ENCODE results near the gene TP73.
A peak's percentile ranks its signal among the peaks of the same experiment; 100 is the strongest.

The TP73 gene

DNA sequence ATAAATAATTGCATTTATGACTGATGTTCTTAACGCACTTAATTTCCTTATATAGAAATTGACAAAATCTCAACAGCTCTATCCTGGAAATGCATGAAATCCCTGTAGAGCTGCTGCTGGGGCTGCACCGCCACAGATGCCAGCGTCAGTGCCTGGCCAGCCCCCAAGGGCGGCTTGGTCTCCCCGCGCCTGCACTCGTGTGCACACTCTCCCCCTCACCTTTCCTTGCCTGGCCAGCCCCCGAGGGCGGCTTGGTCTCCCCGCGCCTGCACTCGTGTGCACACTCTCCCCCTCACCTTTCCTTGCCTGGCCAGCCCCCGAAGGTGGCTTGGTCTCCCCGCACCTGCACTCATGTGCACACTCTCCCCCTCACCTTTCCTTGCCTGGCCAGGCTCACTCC is 16.2 kb upstream of the TP73 start:
- DNase-seq = no peak

DNA sequence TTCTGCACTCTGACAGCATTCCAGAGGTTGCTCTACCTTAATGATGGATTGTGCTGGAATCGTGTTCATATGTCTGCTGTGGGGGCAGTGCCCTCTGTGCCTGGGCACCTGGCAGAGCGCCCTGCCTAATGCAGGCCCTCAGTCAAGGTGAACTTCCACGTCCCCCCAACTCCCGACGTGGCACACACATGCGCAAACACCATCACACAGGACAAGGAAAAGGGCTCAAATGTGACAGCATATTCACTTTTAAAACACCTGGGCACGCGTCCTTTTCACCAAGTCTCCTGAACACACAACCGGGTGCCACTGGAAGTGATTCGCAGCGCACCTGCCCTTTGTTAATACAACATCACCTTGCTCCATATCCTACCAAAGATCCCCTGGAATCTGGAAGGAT is 15.8 kb upstream of the TP73 start:
- DNase-seq = no peak

DNA sequence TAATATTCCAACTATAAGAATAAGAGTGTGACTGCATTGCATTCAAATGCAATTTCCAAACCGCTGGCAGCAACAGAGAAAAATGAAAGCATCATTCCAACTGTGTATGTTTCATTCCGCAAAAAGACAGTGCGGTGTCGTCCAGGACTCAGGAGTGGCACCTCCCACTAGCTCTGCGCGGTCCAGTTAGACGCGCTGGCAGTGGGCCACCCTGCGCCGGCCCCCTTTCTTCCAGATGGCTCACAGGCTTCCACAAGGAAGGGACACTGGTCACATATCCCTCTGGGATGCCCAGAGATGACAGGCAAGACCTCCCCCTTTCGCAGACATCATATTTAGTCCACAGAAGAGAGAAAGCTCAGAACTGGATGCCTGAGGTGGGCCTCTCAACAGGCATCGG is 14.3 kb upstream of the TP73 start:
- DNase-seq = no peak

DNA sequence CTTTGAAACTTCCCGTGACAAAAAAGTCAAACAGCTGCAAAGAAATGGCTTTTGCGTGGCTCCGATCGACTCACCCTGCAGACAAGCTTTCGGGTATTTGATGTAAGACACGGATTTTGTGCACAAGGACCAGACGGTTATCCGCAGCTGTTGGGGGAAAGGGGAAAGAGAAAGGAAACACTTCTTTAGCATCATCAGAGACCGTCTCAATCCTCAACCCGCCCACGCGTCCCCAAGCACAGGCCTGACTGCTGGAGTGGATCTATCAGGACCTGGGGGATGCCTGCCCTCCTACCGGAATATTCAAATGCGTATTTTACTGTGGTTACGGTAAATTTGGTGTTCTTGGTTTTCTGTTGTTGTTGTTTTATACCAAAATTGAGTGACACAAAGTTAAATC is 13.6 kb upstream of the TP73 start:
- DNase-seq = no peak

DNA sequence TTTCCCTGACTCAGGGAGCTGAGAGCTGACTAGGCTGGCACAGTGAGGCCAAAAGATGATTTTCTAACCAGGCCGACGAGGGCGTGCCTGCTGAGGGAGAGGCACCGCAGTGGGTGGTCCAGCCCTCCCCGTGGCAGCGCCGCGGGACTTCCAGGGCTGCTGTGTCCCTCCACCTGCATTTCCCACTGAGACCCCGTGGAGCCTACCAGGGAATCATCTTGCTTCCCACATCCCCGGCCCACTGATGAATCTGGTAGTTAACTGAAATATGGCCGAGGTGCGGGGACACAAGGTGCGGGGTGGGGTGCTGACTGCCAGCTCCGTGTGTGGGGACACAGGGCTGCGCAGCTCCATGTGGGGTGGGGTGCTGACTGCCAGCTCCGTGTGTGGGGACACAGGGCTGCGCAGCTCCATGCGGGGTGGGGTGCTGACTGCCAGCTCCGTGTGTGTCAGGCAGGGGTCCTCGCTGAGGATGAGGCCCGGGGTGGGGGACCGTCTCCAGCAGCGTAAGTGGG is 12.9 kb upstream of the TP73 start:
- no peak for DNase-seq

DNA sequence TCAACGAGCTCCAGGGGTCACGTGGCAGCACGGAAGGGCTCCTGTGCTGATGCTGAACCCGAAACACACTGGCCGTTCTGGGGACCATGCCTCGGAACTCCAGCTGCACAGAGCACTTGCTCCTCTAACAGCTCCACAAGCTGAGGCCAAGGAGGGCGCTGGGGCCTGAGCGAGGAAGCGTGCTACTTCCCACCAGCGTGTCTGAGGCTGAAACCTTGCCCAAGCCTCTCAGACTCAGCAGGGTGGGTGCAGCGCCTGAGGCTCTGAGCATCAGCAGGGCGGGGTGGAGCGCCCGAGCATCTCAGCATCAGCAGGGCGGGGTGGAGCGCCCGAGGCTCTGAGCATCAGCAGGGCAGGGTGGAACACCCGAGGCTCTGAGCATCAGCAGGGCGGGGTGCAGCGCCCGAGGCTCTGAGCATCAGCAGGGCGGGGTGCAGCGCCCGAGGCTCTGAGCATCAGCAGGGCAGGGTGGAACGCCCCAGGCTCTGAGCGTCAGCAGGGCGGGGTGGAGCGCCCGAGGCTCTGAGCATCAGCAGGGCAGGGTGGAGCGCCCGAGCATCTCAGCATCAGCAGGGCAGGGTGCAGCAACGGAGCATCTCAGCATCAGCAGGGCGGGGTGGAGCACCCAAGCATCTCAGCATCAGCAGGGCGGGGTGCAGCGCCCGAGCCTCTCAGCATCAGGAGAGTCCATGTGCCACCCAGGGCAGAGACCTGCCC is 12.0 kb upstream of the TP73 start:
- no peak for DNase-seq

DNA sequence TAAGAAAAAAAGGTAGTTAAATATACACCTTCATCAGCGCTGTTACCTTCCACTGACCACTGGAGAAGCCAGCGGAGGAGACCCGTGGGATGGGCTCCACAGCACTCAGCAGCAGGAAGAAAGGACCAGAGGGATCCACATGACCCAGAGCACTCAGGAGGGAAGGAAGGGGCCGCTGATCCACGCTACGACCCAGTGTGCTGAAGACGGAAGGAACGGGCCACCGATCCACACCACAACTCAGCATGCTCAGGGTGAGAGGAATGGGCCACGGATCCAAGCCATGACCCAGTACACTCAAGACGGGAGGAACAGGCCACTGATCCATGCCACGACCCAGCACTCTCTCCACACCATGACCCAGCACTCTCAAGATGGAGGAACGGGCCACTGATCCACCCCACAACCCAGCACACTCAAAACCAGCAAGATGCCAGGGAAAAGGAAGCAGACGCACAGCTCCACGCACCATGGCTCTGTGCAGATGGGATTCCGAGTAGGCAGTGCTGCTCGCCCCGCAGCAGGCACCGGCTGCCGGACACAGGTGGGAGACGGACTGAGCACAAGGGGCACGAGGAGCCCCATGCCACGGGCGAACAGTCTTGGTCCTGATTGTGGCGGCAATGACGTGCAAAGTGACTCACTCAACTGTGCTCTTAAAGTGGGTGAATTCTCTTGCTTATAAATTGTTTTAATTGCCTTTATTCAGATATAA is 11.1 kb upstream of the TP73 start:
- no peak for DNase-seq

DNA sequence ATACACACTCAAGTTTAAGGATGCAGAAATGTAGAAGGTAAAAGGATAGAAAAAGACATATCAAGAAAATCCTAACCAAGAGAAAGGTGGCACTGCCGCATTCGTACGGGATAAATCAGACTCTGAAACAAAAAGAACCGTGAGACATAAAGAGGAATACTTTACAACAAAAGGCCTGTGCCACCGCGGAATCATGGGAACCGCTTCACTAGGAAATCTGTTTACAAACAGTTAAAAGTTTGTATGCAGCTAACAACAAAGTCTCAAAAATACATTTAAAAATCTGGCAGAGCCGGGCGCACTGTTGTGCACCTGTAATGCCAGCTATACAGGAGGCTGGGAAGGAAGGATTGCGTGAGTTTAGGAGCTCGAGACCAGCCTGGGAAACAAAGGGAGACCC is 10.5 kb upstream of the TP73 start:
- DNase-seq = no peak

DNA sequence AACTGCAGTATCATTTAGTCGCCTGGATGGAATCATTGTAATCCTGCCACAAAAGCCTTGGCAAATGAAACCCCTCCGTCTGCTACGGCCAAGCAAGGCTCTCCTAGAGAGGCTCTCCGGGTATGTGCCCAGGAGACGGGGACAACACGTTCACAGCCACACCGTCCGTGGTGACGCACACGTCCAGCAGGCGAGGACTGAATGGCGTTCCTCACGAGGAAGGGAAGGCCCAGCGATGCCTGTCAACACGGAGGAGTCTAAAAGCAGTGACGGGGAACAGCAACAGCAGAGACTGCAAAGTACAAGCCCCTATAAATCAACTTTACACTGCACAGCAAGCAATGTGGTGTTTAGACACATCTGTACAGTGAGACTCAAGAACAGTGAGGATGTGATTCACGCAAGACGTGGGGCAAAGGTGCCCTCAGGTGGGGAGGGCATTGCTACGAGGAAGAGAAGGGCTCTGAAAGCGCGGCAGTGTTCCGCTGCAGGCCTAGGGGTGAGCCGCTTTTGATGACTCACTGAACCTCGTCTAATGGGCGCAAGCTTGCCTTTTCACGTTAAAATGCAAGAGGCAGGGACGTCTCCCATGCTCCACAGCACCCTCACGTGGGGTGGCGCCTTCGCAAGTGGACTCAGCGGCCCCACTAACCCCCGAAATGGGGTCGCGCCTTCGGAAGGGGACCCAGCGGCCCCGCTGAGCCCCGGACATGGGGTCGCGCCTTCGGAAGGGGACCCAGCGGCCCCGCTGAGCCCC is 9.2 kb upstream of the TP73 start:
- DNase-seq = no peak

DNA sequence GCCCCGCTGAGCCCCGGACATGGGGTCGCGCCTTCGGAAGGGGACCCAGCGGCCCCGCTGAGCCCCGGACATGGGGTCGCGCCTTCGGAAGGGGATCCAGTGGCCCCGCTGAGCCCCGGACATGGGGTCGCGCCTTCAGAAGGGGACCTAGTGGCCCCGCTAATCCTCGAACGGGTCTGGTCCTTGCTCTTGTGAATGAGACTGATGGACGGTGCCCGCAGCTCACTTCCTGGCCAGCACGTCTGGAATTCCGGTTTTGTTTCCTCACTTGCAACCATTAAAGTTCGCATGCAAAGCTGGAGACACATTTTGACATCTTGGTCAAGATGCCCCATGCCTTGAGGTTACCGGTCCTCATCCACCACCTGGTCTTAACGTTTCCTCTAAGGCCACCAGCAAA is 8.0 kb upstream of the TP73 start:
- no peak for DNase-seq

DNA sequence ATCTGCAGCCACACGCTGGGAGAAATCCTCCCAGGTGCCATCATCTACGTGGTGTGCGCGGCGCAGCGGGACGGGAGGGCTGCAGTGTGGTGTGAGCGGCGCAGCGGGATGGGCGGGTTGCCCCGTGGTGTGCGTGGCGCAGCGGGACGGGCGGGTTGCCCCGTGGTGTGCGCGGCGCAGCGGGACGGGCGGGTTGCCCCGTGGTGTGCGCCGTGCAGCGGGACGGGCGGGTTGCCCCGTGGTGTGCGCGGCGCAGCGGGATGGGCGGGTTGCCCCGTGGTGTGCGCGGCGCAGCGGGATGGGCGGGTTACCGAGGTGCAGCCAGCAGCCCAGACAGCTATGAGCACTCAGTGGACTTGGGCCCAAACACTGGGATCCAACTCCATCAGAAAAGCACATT is 7.1 kb upstream of the TP73 start:
- DNase-seq = no peak

DNA sequence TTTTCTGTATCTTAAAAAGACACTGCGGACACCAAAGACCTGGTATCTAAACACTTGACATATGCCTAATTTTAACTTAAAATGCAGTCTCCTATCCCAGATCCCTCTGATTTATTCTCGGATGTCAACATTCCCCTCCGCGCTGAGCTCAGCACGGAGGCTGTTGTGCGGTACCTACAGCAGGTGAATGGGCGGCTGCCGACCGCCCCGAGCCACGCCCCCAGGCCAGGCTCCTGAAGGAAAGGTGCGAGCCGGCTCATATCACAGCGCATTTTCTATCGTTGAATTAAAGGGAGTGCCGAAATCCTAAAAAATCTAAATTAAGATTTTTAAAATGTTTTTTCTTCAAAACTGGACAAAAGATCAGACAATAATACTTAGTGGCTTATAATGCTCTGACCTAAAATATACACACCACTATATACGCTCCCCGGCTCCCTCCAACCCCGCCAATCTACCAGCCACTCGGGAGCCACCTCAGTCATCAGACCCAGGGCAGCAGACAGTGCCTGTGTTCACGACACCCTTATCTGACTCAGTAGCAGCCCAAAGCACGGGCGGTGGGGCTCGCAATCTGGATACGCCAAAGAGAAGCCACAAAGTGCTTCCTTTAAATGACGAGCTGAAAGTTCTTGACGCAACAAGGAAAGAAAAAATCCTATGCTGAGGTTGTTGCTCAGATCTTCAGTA is 6.5 kb upstream of the TP73 start:
- no peak for DNase-seq

DNA sequence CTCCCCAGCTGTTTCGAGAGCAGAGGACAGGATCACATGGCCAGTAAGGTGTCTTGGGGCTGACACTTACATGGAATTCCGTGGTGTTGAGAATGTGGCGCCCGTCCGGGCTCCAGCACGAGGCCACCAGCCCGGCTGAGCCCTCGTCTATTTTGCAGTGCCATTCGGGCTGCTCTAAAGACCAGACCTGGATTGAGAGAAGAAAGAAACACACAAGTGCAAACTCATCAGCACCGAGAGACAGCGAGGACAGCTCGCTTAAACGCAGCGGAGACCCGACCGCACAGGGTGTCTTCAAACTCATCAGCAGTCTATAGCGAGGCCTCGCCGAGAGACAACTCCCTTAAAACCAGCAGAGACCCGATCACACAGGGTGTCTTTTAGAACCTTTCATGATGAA is 5.7 kb upstream of the TP73 start:
- no peak for DNase-seq

DNA sequence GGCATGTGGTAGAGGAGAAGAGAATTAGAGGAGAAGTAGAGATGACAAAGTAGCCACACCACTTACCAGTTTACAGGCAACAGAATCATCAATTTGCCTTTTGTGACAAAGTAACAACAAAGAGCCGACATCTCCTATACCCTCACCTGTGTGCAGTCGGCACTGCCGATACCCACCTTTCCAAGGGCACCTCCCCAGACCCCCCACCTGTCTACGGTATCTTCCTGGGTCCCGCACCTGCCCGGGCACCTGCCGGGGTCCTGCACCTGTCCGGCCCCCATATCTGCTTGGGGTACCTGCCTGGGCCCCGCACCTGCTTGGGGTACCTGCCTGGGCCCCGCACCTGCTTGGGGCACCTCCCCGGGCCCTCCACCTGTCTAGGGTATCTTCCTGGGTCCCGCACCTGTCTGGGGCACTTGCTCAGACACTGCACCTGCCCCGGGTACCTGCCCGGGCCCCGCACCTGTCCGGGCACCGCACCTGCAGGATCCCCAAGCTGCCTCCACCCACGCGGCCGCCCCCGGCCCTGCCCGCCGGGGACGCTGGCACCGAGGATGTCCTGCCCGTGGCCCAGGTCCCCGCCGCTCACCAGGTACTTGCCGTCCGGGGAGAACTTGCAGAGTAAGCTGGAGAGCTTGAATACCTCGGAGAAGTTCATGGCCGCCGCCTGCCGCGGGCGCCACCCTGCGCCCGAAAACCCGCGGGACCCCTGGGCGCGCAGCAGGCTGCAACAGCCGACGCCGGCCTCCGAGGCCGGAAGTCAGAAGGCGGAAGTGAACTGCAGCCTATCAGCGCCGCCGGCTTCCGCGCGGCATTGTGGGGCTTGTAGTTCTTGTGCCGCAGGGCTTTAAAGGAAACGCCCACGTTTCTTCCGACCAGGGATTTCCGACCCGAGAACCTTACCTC is 2.7 kb upstream of the TP73 start, which contains the start of gene WRAP73:
WRAP73 (minus strand) TSS at position 762 of the 906 bp plus-strand sequence; CDS start at position 658, 104 bp downstream.
- peak; percentile 77 to 85 (median 78) for DNase-seq

DNA sequence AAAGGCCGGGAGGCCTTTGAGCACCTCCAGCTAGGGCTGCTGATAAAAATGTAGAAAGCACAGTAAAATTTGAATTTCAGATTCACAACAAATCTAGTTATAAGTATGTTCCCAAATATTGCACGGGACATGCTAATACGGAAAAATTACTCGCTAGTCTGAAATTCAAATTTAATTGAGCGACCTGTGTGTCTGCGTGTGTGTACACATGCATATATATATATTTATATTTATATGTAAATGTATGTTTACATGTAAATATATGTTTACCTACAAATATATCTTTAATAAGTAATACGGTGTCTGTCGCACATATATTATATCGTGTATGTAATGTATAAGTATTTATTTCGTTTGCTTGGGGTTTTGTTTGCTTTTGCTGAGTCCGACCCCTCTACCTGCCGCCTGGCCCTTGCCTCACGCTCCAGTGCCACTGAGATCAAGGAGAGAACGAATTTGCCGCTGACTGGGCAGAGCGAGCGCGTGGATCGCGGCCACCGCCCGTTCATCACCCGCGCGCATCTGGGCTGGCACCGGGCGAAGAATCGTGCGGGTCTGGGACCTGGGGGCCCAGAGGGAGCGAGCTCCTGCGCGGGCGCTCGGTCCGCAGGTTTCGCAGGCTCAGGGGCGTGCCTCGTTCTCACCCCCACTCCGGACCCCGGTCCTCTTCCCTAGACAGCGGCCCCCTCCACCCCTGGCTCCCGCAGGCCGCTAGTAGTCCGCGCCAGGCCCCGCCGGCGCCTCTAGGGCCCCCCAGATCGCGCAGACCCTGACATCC is 1.9 kb upstream of the TP73 start:
- no peak for DNase-seq

DNA sequence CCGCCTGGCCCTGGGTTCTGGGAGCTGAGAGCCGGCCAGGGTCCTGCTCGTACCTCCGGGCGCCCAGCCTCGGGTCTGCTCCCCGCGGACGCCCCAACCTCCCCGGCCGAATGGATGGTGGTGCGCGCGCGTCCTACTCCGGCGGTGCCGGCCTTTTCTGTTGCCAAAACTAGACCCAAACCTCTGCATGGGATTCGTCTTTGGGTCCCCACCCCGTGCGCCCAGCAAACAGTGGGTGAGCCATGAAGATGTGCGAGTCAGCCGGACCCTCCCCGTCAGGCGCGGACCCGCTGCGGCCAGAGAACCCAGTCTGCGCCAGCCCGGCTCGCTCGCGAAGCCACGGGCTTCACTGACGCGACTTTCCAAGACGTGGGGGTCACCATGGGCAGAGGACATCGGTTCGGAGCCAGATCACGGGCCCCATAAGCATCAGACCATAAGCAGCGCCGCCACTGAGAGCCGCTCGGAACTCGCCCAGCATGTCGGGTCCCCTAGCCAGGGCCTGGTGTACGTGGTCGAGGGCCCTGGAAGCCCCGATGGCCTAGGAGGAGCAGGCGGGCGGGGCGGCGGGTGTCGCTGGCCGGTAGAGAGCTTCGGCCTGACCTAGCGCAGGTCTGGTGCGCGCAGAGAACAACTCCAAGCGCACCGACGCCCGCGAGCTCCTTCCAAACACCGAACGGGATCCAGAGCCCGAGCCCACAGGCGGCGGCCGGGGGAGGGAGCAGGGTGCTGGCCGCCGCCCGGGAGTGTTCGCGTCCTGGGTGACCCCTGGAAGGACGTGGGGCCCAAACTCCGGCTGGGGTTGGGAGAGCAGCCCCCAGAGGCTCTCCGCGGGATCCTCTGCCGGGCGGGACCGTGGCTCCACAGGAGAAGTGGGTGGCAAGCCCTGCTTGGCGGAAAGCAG is 1.0 kb upstream of the TP73 start:
- DNase-seq = no peak

DNA sequence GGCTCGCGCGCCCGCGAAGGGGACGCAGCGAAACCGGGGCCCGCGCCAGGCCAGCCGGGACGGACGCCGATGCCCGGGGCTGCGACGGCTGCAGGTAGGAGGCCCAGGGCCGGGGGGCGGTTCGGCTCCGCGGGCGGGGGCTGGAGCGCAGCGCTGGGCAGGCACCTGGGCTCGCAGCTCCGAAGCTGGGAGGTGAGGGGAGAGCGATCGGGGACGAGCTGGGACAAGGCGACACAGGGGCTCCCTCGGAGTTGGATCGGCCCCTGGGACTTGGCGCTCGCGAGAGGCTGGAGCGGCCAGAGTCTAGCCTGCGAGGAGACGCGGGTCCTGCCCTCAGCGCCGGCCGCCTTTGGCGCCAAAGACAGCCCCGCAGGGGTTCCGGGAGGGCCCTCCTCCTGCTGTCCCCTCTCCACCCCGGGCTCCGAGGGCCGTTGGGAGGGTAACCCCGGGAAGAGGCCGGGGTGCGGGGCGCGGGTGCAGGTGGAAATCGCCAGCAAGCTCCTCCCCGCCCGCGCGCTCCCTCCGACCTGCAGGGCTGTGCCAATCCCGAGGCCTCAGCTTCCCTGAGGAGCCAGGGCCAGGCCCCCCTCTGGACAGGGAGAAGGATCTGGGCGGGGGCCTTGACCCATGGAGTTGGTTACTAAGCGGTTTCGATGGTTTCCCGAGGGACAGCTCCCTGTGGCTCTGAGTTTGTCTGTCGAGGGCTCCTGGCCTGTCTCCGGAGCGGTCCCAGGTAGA is 401 bp downstream of the TP73 start:
- DNase-seq = no peak

DNA sequence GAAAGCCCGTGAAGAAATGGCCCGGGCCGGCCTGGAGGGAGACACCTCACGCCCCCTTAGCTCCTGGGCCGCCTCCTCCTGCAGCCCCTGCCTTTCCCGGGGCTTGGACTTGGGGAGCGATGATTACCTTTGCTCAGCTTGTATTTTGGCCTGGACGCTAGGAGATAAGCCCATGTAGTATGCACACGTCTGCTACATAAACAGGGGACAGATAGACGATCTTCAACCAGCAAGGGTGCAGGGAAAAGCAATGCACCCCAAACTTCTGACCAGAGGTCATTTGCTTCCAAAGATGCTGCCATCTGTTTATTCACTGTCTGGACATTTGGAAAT is 936 bp downstream of the TP73 start:
- no peak for DNase-seq

DNA sequence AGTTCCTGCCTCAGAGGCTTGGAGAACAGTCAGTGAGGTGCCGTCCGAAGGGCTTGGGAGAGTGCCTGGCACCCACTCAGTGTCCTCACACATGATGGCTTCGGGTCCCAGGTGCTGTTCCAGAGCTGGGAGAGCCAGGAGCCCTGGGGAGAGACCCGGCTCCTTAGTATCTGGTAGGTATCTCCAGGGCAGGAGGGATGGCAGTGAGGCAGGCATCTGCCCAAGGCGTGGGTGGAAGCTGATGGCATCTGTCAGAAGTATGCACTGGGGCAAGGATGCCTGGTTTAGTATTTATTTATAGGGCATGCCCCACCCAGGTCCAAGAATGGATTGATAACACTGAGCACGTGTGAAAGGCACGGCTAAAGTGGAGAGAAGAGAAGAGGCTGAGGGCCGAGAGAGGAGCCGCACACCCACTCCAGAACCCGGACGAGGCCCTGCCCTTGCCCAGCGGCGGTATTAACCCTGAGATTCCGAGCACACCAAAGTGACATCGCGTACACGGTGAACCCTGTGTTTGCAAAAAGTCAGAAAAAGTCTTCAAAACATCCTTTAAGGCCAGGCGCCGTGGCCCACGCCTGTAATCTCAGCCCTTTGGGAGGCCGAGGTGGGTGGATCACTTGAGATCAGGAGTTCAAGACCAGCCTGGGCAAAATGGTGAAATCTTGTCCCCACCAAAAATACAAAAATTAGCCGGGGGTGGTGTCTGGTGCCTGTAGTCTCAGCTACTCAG is 2.4 kb downstream of the TP73 start:
- no peak for DNase-seq

Data from activated CD4-positive, CD25-positive, alpha-beta regulatory T cell (primary cell).